ENCODE results near the gene NOL4L. TPM values are rescaled to one million over a fixed set of nuclear protein-coding genes. Genes with fewer than 3 reads are reported as not detected.

The NOL4L gene
- total RNA-seq, 1 experiment from 2014 or later, result 17.8 TPM

- DNase-seq (ENCODE audit: low spot score), result no peak
These were observed 59.0 kb downstream of the NOL4L start for GRCh38 chr20:32526125-32526524.

- DNase-seq (ENCODE audit: low spot score), result peak; percentile 37
These were observed 60.2 kb downstream of the NOL4L start for GRCh38 chr20:32524829-32525501.

GRCh38 chr20:32523613-32524213 is 61.4 kb downstream of the NOL4L start:
- no peak for DNase-seq (ENCODE audit: low spot score)

- peak; percentile 61 for DNase-seq (ENCODE audit: low spot score)
These were observed 62.1 kb downstream of the NOL4L start for GRCh38 chr20:32522776-32523612.

- DNase-seq (ENCODE audit: low spot score), result no peak
These were observed 62.7 kb downstream of the NOL4L start for GRCh38 chr20:32522526-32522775.

GRCh38 chr20:32521780-32522525 is 63.2 kb downstream of the NOL4L start:
- peak; percentile 39 for DNase-seq (ENCODE audit: low spot score)

- no peak for DNase-seq (ENCODE audit: low spot score)
These were observed 64.3 kb downstream of the NOL4L start for GRCh38 chr20:32520927-32521203.

- DNase-seq (ENCODE audit: low spot score), result no peak
These were observed 65.8 kb downstream of the NOL4L start for GRCh38 chr20:32519381-32519730.

- no peak for DNase-seq (ENCODE audit: low spot score)
These were observed 66.3 kb downstream of the NOL4L start for GRCh38 chr20:32518593-32519380.

GRCh38 chr20:32517914-32518592 is 67.1 kb downstream of the NOL4L start:
- DNase-seq (ENCODE audit: low spot score), result no peak

- DNase-seq (ENCODE audit: low spot score), result no peak
These were observed 67.6 kb downstream of the NOL4L start for GRCh38 chr20:32517518-32517873.

- no peak for DNase-seq (ENCODE audit: low spot score)
These were observed 68.3 kb downstream of the NOL4L start for GRCh38 chr20:32516583-32517517.

- no peak for DNase-seq (ENCODE audit: low spot score)
These were observed 69.5 kb downstream of the NOL4L start for GRCh38 chr20:32515631-32516101.

GRCh38 chr20:32514760-32515159 is 70.4 kb downstream of the NOL4L start:
- DNase-seq (ENCODE audit: low spot score), result no peak

- no peak for DNase-seq (ENCODE audit: low spot score)
These were observed 71.9 kb downstream of the NOL4L start for GRCh38 chr20:32513031-32513866.

- no peak for DNase-seq (ENCODE audit: low spot score)
These were observed 73.1 kb downstream of the NOL4L start for GRCh38 chr20:32512047-32512385.

GRCh38 chr20:32511358-32512046 is 73.6 kb downstream of the NOL4L start:
- DNase-seq (ENCODE audit: low spot score), result no peak

GRCh38 chr20:32510601-32511357 is 74.4 kb downstream of the NOL4L start:
- DNase-seq (ENCODE audit: low spot score), result no peak
